ENCODE measurements around the gene EZH1. TPM values are rescaled to one million over a fixed set of nuclear protein-coding genes. Genes with fewer than 3 reads are reported as not detected.

EZH1 gene
- polyA plus RNA-seq, 1 experiment = 30.4 TPM

- Histone ChIP-seq H3K36me3 (ENCODE audit: control insufficient read depth, insufficient read depth, low read length) (peaks cover 4% of the 10 kb centered on the region; the same call in 1 of the 2 replicates), H3K27me3 (ENCODE audit: control insufficient read depth, insufficient read depth, low read length) (no peaks in the 10 kb centered on the region), H3K4me3 (ENCODE audit: low read depth, low read length) (no peak overlapping the region)
- no peak for TF ChIP-seq CTCF (IDR thresholded peaks at IDR 0.05; ENCODE audit: insufficient read depth, low read depth, low read length)
- ChIA-PET POLR2A (no interaction called here), CTCF (interaction anchor here (0.8 kb wide), 1 partner anchor 9 kb away, joined by 3 read pairs; no protein-coding TSS in a partner anchor)
- DNase-seq (ENCODE audit: low read depth) = no peak
These were observed 39.6 kb upstream of the EZH1 start for GRCh38 chr17:42784409-42784808.

- Histone ChIP-seq H3K27me3 (ENCODE audit: control insufficient read depth, insufficient read depth, low read length) (no peaks in the 10 kb centered on the region), H3K36me3 (ENCODE audit: control insufficient read depth, insufficient read depth, low read length) (peaks cover 7% of the 10 kb centered on the region; the same call in 1 of the 2 replicates), H3K4me3 (ENCODE audit: low read depth, low read length) (no peak overlapping the region)
- POLR2A ChIA-PET = interaction anchor here (0.7 kb wide), 1 partner anchor 179 kb away, joined by 5 read pairs; no protein-coding TSS in a partner anchor
- no peak for TF ChIP-seq CTCF (IDR thresholded peaks at IDR 0.05; ENCODE audit: insufficient read depth, low read depth, low read length)
- DNase-seq (ENCODE audit: low read depth) = no peak
- CTCF ChIA-PET = no interaction called here
These were observed 38.9 kb upstream of the EZH1 start for GRCh38 chr17:42783791-42784138.

GRCh38 chr17:42783062-42783790 is 38.4 kb upstream of the EZH1 start:
- Histone ChIP-seq H3K36me3 (ENCODE audit: control insufficient read depth, insufficient read depth, low read length) (peaks cover 10% of the 10 kb centered on the region), H3K4me3 (ENCODE audit: low read depth, low read length) (no peak overlapping the region), H3K27me3 (ENCODE audit: control insufficient read depth, insufficient read depth, low read length) (no peaks in the 10 kb centered on the region)
- POLR2A ChIA-PET = interaction anchor here (0.7 kb wide), 1 partner anchor 178 kb away, joined by 5 read pairs; no protein-coding TSS in a partner anchor
- CTCF ChIA-PET = no interaction called here
- no peak for TF ChIP-seq CTCF (IDR thresholded peaks at IDR 0.05; ENCODE audit: insufficient read depth, low read depth, low read length)
- no peak for DNase-seq (ENCODE audit: low read depth)

GRCh38 chr17:42782166-42783061 is 37.6 kb upstream of the EZH1 start:
- Histone ChIP-seq H3K27me3 (ENCODE audit: control insufficient read depth, insufficient read depth, low read length) (no peaks in the 10 kb centered on the region), H3K36me3 (ENCODE audit: control insufficient read depth, insufficient read depth, low read length) (peaks cover 11% of the 10 kb centered on the region), H3K4me3 (ENCODE audit: low read depth, low read length) (peak overlapping the region; percentile 71)
- CTCF ChIA-PET = interaction anchor here (2.1 kb wide), 1 partner anchor 20 kb away, joined by 8 read pairs; no protein-coding TSS in a partner anchor
- DNase-seq (ENCODE audit: low read depth) = no peak
- POLR2A ChIA-PET = no interaction called here
- no peak for TF ChIP-seq CTCF (IDR thresholded peaks at IDR 0.05; ENCODE audit: insufficient read depth, low read depth, low read length)

- TF ChIP-seq CTCF (IDR thresholded peaks at IDR 0.05; ENCODE audit: insufficient read depth, low read depth, low read length) = no peak
- ChIA-PET CTCF (interaction anchor here (1.6 to 2.1 kb wide), 2 partner anchors 19 to 553 kb away, joined by 3 to 8 read pairs; no protein-coding TSS in a partner anchor), POLR2A (no interaction called here)
- no peak for DNase-seq (ENCODE audit: low read depth)
- peaks cover 11% of the 10 kb centered on the region for H3K36me3 ChIP-seq (ENCODE audit: control insufficient read depth, insufficient read depth, low read length)
- peak overlapping the region; percentile 71 for H3K4me3 ChIP-seq (ENCODE audit: low read depth, low read length)
- no peaks in the 10 kb centered on the region for H3K27me3 ChIP-seq (ENCODE audit: control insufficient read depth, insufficient read depth, low read length)
These were observed 36.9 kb upstream of the EZH1 start for GRCh38 chr17:42781639-42782165.
